GM23338 (cell line): ENCODE measurements around the gene ODAD3. TPM values are rescaled to one million over a fixed set of nuclear protein-coding genes. Genes with fewer than 3 reads are reported as not detected.

Source experiments
- ATAC-seq: fragments of 200-7000 bp; cut with Tn5 transposase; 3 replicates; pipeline ENCODE4 v1.9.1; 2020
- DNase-seq: peaks from one replicate; pipeline ENCODE4 v3.0.0-alpha.2; 2015; ENCODE audit warnings: low spot score
- H2AFZ ChIP-seq: fragments of 200-600 bp; sonication (generic); 2 replicates; pipeline ENCODE4 v1.8.0; 2016; ENCODE audit warnings: antibody characterized with exemption, mild to moderate bottlenecking, moderate library complexity
- H3F3A ChIP-seq: fragments of 200-600 bp; sonication (generic); replicated peaks from 2 replicates; pipeline ENCODE4 v1.8.0; 2017; ENCODE audit warnings: antibody characterized with exemption, mixed run types, low read depth
- H3K27ac ChIP-seq: fragments of 200-600 bp; sonication (generic); 2 replicates; pipeline ENCODE4 v1.6.1; 2016; ENCODE audit warnings: low read depth
- H3K27me3 ChIP-seq: fragments of 200-600 bp; sonication (generic); 2 replicates; pipeline ENCODE4 v1.8.0; 2016; ENCODE audit warnings: mild to moderate bottlenecking, mixed run types, moderate library complexity; ENCODE audit not compliant: insufficient read depth
- H3K36me3 ChIP-seq: fragments of 200-600 bp; sonication (generic); 2 replicates; pipeline ENCODE4 v1.8.0; 2016; ENCODE audit warnings: mild to moderate bottlenecking; ENCODE audit not compliant: insufficient read depth
- H3K4me1 ChIP-seq: fragments of 200-600 bp; sonication (generic); 2 replicates; pipeline ENCODE4 v1.8.0; 2016; ENCODE audit warnings: mild to moderate bottlenecking, moderate library complexity; ENCODE audit not compliant: insufficient read depth
- H3K4me2 ChIP-seq: fragments of 200-600 bp; sonication (generic); 2 replicates; pipeline ENCODE4 v1.7.1; 2017; ENCODE audit warnings: mixed run types
- H3K4me3 ChIP-seq: fragments of 200-600 bp; sonication (generic); 2 replicates; pipeline ENCODE4 v1.6.1; 2016; ENCODE audit warnings: mixed run types
- H3K79me2 ChIP-seq: fragments of 200-600 bp; sonication (generic); replicated peaks from 2 replicates; pipeline ENCODE4 v1.8.0; 2017; ENCODE audit warnings: mild to moderate bottlenecking; ENCODE audit not compliant: insufficient read depth
- H3K9me2 ChIP-seq: fragments of 200-600 bp; sonication (generic); 2 replicates; pipeline ENCODE4 v1.8.0; 2017; ENCODE audit not compliant: insufficient read depth
- H4K20me1 ChIP-seq: fragments of 200-600 bp; sonication (generic); replicated peaks from 2 replicates; pipeline ENCODE4 v1.8.0; 2017; ENCODE audit warnings: mild to moderate bottlenecking; ENCODE audit not compliant: insufficient read depth
- H3K27ac Mint-ChIP-seq: 2 replicates; pipeline ENCODE4 v1.8.0; 2020; ENCODE audit warnings: inconsistent platforms, mild to moderate bottlenecking, moderate library complexity, mixed read lengths
- H3K27me3 Mint-ChIP-seq: 3 replicates; pipeline ENCODE4 v1.8.0; 2022; ENCODE audit warnings: low read depth, mild to moderate bottlenecking, moderate library complexity, mixed read lengths, inconsistent platforms; ENCODE audit not compliant: insufficient read depth, poor library complexity
- H3K36me3 Mint-ChIP-seq: 3 replicates; pipeline ENCODE4 v1.8.0; 2021; ENCODE audit warnings: low read depth, mild to moderate bottlenecking, inconsistent platforms, moderate library complexity, mixed read lengths
- H3K4me1 Mint-ChIP-seq: 3 replicates; pipeline ENCODE4 v1.8.0; 2020; ENCODE audit warnings: mild to moderate bottlenecking, inconsistent platforms, mixed read lengths
- H3K4me3 Mint-ChIP-seq: 3 replicates; pipeline ENCODE4 v1.8.0; 2021; ENCODE audit warnings: moderate library complexity, mild to moderate bottlenecking, inconsistent platforms, mixed read lengths
- H3K9me3 Mint-ChIP-seq: 3 replicates; pipeline ENCODE4 v1.8.0; 2020; ENCODE audit warnings: moderate library complexity, mild to moderate bottlenecking, inconsistent platforms, mixed read lengths
- CREB1 ChIP-seq: fragments of 250-450 bp; sonication (Bioruptor Pico); IDR thresholded peaks from 2 replicates; pipeline ENCODE4 v1.5.0; 2020; ENCODE audit warnings: low read depth, mild to moderate bottlenecking, moderate library complexity
- CTCF ChIP-seq, 2 experiments: fragments of 200-600 bp in 1 of 2; sonication (generic) in 1 of 2; conservative IDR thresholded peaks; 2 replicates each; pipeline versions ENCODE4 v1.5.1 to v1.6.1; 2016 to 2017; ENCODE audit warnings: antibody characterized with exemption in 2 of 2, low read depth in 2 of 2, mild to moderate bottlenecking in 2 of 2, moderate library complexity in 1 of 2
- EZH2 ChIP-seq: fragments of 200-600 bp; sonication (generic); IDR thresholded peaks from one replicate; pipeline ENCODE4 v1.8.0; 2017; ENCODE audit warnings: antibody characterized with exemption, mild to moderate bottlenecking, low read depth; ENCODE audit not compliant: unreplicated experiment
- EZH2phosphoT487 ChIP-seq: fragments of 200-600 bp; sonication (generic); IDR thresholded peaks from one replicate; pipeline ENCODE4 v1.8.1; 2018; ENCODE audit warnings: antibody characterized with exemption; ENCODE audit not compliant: unreplicated experiment
- JUNB ChIP-seq: IDR thresholded peaks from one replicate; pipeline ENCODE4 v1.6.1; 2016; ENCODE audit warnings: antibody characterized with exemption; ENCODE audit not compliant: unreplicated experiment
- POLR2AphosphoS5 ChIP-seq: IDR thresholded peaks from 2 replicates; pipeline ENCODE4 v1.6.1; 2016; ENCODE audit warnings: antibody characterized with exemption, low read depth
- STAT1 ChIP-seq: IDR thresholded peaks from one replicate; pipeline ENCODE4 v1.6.1; 2016; ENCODE audit warnings: antibody characterized with exemption; ENCODE audit not compliant: unreplicated experiment
- ZNF331 ChIP-seq: fragments of 250-450 bp; sonication (Bioruptor Pico); IDR thresholded peaks from 2 replicates; pipeline ENCODE4 v1.5.0; 2020; ENCODE audit warnings: low read depth, mild to moderate bottlenecking, moderate library complexity
- polyA plus RNA-seq: library from polyadenylated mRNA; unstranded; fragments of >200 nt; fragmentation: Nextera tagmentation; extraction: Ambion mirVana; gene quantifications from 2 replicates; pipeline ENCODE4 v1.2.1, GENCODE V29; 2016
- total RNA-seq: library from RNA; depleted of rRNA; stranded (reverse); fragments of >200 nt; shearing (Covaris generic); gene quantifications from 2 replicates; pipeline ENCODE4 v1.2.3, GENCODE V29; 2014

The ODAD3 gene
- total and polyA plus RNA-seq, 2 experiments from 2014 or later: 1.5 to 6.1 TPM

DNA sequence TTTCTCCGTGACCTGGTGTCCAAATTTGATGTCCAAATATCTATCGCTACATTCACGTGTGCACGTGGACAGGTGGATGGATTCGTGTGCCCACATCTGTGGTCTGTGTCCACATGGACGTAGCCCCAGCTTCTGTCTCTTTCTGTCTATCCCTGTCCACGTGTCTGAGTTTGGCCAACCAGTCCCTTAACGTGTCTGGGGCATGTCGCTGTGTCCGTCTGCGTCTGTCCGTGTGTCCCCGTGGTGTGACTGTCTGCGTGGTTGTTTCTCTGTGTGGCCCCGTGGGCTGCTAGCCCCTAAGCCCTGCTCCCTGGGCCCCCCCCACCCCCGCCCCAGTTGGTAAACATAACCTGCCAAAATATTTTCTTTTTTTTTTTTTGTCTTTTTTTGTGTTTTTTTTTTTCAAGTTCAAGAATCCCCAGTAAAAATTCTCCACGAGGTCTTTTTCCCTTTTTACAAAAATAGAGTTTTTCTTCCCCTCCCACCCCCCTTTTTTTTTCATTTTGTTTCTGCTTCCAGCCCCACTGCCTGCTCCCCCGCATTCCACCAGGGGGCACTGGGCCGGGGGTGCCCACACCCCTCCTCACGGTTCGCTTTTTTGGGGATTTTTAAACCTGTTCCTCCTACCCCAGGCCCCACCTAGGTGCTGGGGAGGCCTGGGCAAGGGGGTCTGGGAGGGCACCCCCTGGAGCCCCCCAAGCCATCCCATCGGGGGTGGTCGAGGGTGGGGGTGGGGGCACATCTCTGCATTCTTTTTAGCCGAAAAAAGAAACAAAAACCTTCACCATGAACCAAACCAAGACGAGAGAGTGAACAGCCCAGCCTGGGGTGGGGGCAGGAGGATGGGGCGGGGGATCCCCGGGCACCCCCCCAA, 18.8 kb upstream of the ODAD3 start:
- no peaks in the 10 kb centered on the region for H4K20me1 ChIP-seq
- H3K27me3 ChIP-seq: no peaks in the 10 kb centered on the region
- Mint-ChIP-seq H3K4me3 (peak overlapping the region; percentile 49; the same call in 1 of the 3 replicates), H3K4me1 (peaks cover 22% of the 10 kb centered on the region), H3K36me3 (peaks cover 13% of the 10 kb centered on the region), H3K27ac (peak overlapping the region; percentile 95), H3K9me3 (no peaks in the 10 kb centered on the region; the same call in 2 of the 3 replicates), H3K27me3 (peaks cover 12% of the 10 kb centered on the region)
- H2AFZ ChIP-seq: peak overlapping the region; percentile 40; the same call in 1 of the 2 replicates
- peak overlapping the region; percentile 13; the same call in 1 of the 2 replicates for H3K4me2 ChIP-seq
- 0 out of 2 replicates have a peak, but pooled peaks cover 9% of the 10 kb centered on the region for H3F3A ChIP-seq
- no peaks in the 10 kb centered on the region for H3K36me3 ChIP-seq
- TF ChIP-seq CTCF (conservative IDR thresholded peaks at IDR 0.05; ENCODE audit: low read depth in 2 of 2): peak; percentile 74 to 97
- no peak for TF ChIP-seq JUNB
- DNase-seq: peak; percentile 72
- no peak overlapping the region for H3K27ac ChIP-seq
- H3K79me2 ChIP-seq: no peaks in the 10 kb centered on the region
- H3K9me2 ChIP-seq: no peaks in the 10 kb centered on the region
- peaks cover 31% of the 10 kb centered on the region for H3K4me1 ChIP-seq
- ATAC-seq: peak; percentile 53
- 0 out of 2 replicates have a peak overlapping the region, but pooled peaks have one; percentile 27 for H3K4me3 ChIP-seq

DNA sequence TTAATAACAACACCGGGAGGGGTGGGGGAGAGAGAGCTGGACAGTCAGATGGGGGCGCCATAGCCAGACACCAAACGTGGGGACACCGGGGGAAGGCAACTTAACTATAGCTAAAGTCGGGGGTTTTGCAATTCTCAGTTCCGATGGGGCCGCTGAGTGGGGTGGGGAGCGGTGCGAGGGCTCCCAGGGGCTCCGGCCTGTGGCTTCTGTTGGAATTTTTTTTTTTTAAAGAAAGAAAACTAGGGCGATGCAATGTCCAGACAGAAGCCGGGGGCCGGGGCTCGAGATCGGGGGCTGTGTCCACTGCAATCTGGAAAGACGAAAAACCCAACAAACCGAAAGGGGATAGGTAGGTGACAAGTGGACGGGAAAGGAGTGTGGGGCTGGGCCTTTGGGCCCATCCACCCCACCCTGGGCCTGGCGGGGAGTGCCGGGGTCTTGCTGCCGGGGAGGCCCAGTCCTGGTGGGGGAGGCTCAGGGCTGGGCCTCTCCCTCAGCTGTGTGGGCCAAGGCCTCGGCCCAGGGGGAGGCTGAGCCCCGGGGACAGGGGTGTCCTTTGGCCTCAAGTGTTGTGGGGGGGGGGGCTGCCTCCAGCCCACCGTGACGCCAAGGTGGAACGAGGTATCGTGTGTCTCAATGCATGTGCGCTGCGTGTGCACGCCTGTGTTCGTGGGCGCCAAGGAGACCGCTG, 17.8 kb upstream of the ODAD3 start:
- H3K27me3 ChIP-seq: no peaks in the 10 kb centered on the region
- peaks cover 31% of the 10 kb centered on the region for H3K4me1 ChIP-seq
- TF ChIP-seq EZH2 (no peak), CREB1 (CRISPR knock-in tag) (no peak), ZNF331 (CRISPR knock-in tag) (no peak), EZH2phosphoT487 (no peak), POLR2AphosphoS5 (no peak), CTCF (conservative IDR thresholded peaks at IDR 0.05; ENCODE audit: low read depth in 2 of 2) (peak; percentile 59 to 69), STAT1 (no peak)
- H3K4me3 ChIP-seq: peak overlapping the region; percentile 10; the same call in 1 of the 2 replicates
- H3K4me2 ChIP-seq: peak overlapping the region; percentile 55
- H3K27ac Mint-ChIP-seq: peak overlapping the region; percentile 95
- H3K27me3 Mint-ChIP-seq: peaks cover 12% of the 10 kb centered on the region
- no peaks in the 10 kb centered on the region; the same call in 2 of the 3 replicates for H3K9me3 Mint-ChIP-seq
- ATAC-seq (peak; percentile 12), DNase-seq (peak; percentile 59)
- peak overlapping the region; percentile 72 for H2AFZ ChIP-seq
- peaks cover 18% of the 10 kb centered on the region for H3K36me3 Mint-ChIP-seq
- no peaks in the 10 kb centered on the region for H3K9me2 ChIP-seq
- peaks cover 22% of the 10 kb centered on the region for H3K4me1 Mint-ChIP-seq
- 0 out of 2 replicates have a peak, but pooled peaks cover 9% of the 10 kb centered on the region for H3F3A ChIP-seq
- H3K36me3 ChIP-seq: no peaks in the 10 kb centered on the region; the same call in 1 of the 2 replicates
- H3K79me2 ChIP-seq: no peaks in the 10 kb centered on the region
- H3K4me3 Mint-ChIP-seq: peak overlapping the region; percentile 45
- H4K20me1 ChIP-seq: no peaks in the 10 kb centered on the region
- no peak overlapping the region; the same call in 1 of the 2 replicates for H3K27ac ChIP-seq
